ENCODE measurements around the gene CCDC85B. TPM values are rescaled to one million over a fixed set of nuclear protein-coding genes. Genes with fewer than 3 reads are reported as not detected.

The CCDC85B gene
- polyA plus RNA-seq, 1 of the 3 experiments (the other 2 are of a cell fraction), result 52.8 TPM

GRCh38 chr11:65866509-65867283 is 23.8 kb upstream of the CCDC85B start:
- peaks cover 54 to 89% of the 10 kb centered on the region in 2 experiments for H3K36me3 ChIP-seq (replicated peaks in 1 of 2; ENCODE audit: control insufficient read depth in 1 of 2, insufficient read depth in 2 of 2, low read length in 1 of 2)
- H3K9ac ChIP-seq, result no peak overlapping the region
- ChIA-PET POLR2A (interaction anchor here (1.4 to 1.5 kb wide), 2 partner anchors 15 to 18 kb away, joined by 3 to 5 read pairs; no protein-coding TSS in a partner anchor), CTCF (interaction anchor here (1.0 to 18.4 kb wide), 2 partner anchors 19 to 50 kb away, joined by 3 to 374 read pairs; partner anchors contain the start of genes CCDC85B, CTSW and FIBP)
- no peaks in the 10 kb centered on the region for H3K9me2 ChIP-seq
- no peak overlapping the region for H2AFZ ChIP-seq (ENCODE audit: low read depth)
- H3K4me1 ChIP-seq (ENCODE audit: control insufficient read depth in 1 of 2, insufficient read depth in 2 of 2, low read depth in 1 of 2, low read length in 1 of 2), result peaks cover 19 to 21% of the 10 kb centered on the region in 2 experiments; a peak in 3 of 4 replicates
- no peak overlapping the region for H3K4me2 ChIP-seq
- TF ChIP-seq CHD2 (IDR thresholded peaks at IDR 0.05; ENCODE audit: low read length, partially characterized antibody) (no peak), PBX3 (IDR thresholded peaks at IDR 0.05) (no peak), NRF1 (IDR thresholded peaks at IDR 0.05; ENCODE audit: low read depth, low read length) (no peak), TCF12 (IDR thresholded peaks at IDR 0.05) (no peak), USF2 (IDR thresholded peaks at IDR 0.05; ENCODE audit: borderline replicate concordance, low read depth, low read length) (no peak), ZBTB33 (IDR thresholded peaks at IDR 0.05; ENCODE audit: borderline replicate concordance, low read depth) (no peak)
- no peaks in the 10 kb centered on the region; the same call in 1 of the 2 replicates for H4K20me1 ChIP-seq (ENCODE audit: insufficient read depth)
- no peak overlapping the region for H3K4me3 ChIP-seq (ENCODE audit: low read depth in 2 of 2, low read length in 1 of 2)
- no peak overlapping the region for H3K27ac ChIP-seq (ENCODE audit: low read depth in 2 of 2, low read length in 1 of 2)
- H3K79me2 ChIP-seq (ENCODE audit: insufficient read depth), result peaks cover 50% of the 10 kb centered on the region
- H3K27me3 ChIP-seq (ENCODE audit: insufficient read depth), result no peaks in the 10 kb centered on the region
- peaks cover 56% of the 10 kb centered on the region for H3F3A ChIP-seq (replicated peaks; ENCODE audit: insufficient read depth)
- H3K9me3 ChIP-seq, result no peaks in the 10 kb centered on the region
- DNase-seq, result no peak
- WGBS (ENCODE audit: low lambda C conversion rate), result 94% methylated on average over 17 of the region's 21 CpGs

- peaks cover 49% of the 10 kb centered on the region for H3K79me2 ChIP-seq (ENCODE audit: insufficient read depth)
Measured at GRCh38 chr11:65867284-65868071, 23.0 kb upstream of the CCDC85B start.

More at GRCh38 chr11:65867284-65868071, 23.0 kb upstream of the CCDC85B start:
- Histone ChIP-seq H3K4me2 (no peak overlapping the region), H3K27ac (ENCODE audit: low read depth in 2 of 2, low read length in 1 of 2) (no peak overlapping the region; a peak in 1 of 4 replicates), H3K27me3 (ENCODE audit: insufficient read depth) (no peaks in the 10 kb centered on the region), H3K9ac (no peak overlapping the region), H2AFZ (ENCODE audit: low read depth) (no peak overlapping the region), H3K4me3 (ENCODE audit: low read depth in 2 of 2, low read length in 1 of 2) (no peak overlapping the region), H3K9me3 (no peaks in the 10 kb centered on the region), H3K4me1 (ENCODE audit: control insufficient read depth in 1 of 2, insufficient read depth in 2 of 2, low read depth in 1 of 2, low read length in 1 of 2) (peaks cover 15 to 20% of the 10 kb centered on the region in 2 experiments; a peak in 2 of 4 replicates), H3K36me3 (replicated peaks in 1 of 2; ENCODE audit: control insufficient read depth in 1 of 2, insufficient read depth in 2 of 2, low read length in 1 of 2) (peaks cover 46 to 81% of the 10 kb centered on the region in 2 experiments), H3F3A (replicated peaks; ENCODE audit: insufficient read depth) (peaks cover 61% of the 10 kb centered on the region), H3K9me2 (no peaks in the 10 kb centered on the region), H4K20me1 (ENCODE audit: insufficient read depth) (no peaks in the 10 kb centered on the region; the same call in 1 of the 2 replicates)
- CTCF ChIA-PET, result interaction anchor here (7.1 to 18.4 kb wide), 2 partner anchors 7 to 18 kb away, joined by 89 to 374 read pairs; partner anchors contain the start of genes CCDC85B, CTSW, FIBP and MUS81
- POLR2A ChIA-PET, result interaction anchor here (4.8 kb wide), 1 partner anchor 8 kb away, joined by 59 read pairs; the partner anchor contains the start of genes CFL1 and MUS81
- DNase-seq, result peak; percentile 73
- TF ChIP-seq PBX3 (IDR thresholded peaks at IDR 0.05), result 0 out of 2 replicates have a peak, but pooled peaks have one; percentile 3
- TF ChIP-seq NRF1 (IDR thresholded peaks at IDR 0.05; ENCODE audit: low read depth, low read length), result no peak
- no peak for TF ChIP-seq TCF12 (IDR thresholded peaks at IDR 0.05)
- 0 out of 2 replicates have a peak, but pooled peaks have one; percentile 25 for TF ChIP-seq POLR2AphosphoS5 (IDR thresholded peaks at IDR 0.05; ENCODE audit: low read depth, low read length)
- WGBS (ENCODE audit: low lambda C conversion rate), result 70% methylated on average over 22 of the region's 29 CpGs

Data from SK-N-SH (cell line).